Colonic mucosa (tissue), 4 donors: ENCODE results near the gene DET1. TPM values are rescaled to one million over a fixed set of nuclear protein-coding genes. Genes with fewer than 3 reads are reported as not detected.
"Not testable (repeated sequence)": the region's sequence is repeated elsewhere in the genome, so short reads cannot be mapped to it uniquely, and the experiment has no call there.

Experiments used
- DNase-seq: peaks from one replicate; pipeline ENCODE4 v3.0.0-alpha.2; 2020
- H3K27ac ChIP-seq: fragments of 200-600 bp; one replicate; pipeline ENCODE4 v1.8.0; 2021
- H3K27me3 ChIP-seq: fragments of 200-600 bp; one replicate; pipeline ENCODE4 v1.8.0; 2021
- H3K36me3 ChIP-seq: fragments of 200-600 bp; one replicate; pipeline ENCODE4 v1.8.0; 2021
- H3K4me1 ChIP-seq: fragments of 200-600 bp; one replicate; pipeline ENCODE4 v1.8.0; 2021; ENCODE audit warnings: mild to moderate bottlenecking
- H3K4me3 ChIP-seq: fragments of 200-600 bp; one replicate; pipeline ENCODE4 v1.8.0; 2021
- H3K9ac ChIP-seq, 2 donors: one replicate each; pipeline ENCODE4 v1.7.0; 2013; ENCODE audit warnings: control low read depth in 2 of 2, low read depth in 2 of 2, low read length in 2 of 2
- H3K9me3 ChIP-seq: fragments of 200-600 bp; one replicate; pipeline ENCODE4 v1.8.0; 2021
- CTCF ChIP-seq: fragments of 200-600 bp; IDR thresholded peaks from one replicate; pipeline ENCODE4 v1.8.0; 2022; ENCODE audit warnings: antibody characterized with exemption, mild to moderate bottlenecking
- intact Hi-C: fragments of 100-400 bp; cut with DNase I; formaldehyde crosslinking; loops from one replicate; pipeline ENCODE4 v1.14.1; 2022
- total RNA-seq, 2 donors: library from RNA; stranded (reverse); fragmentation: NEBNext Ultra II Directional in 1 of 2; extraction: Animal tissue kit (Norgen Biotek cat#: 25700) in 1 of 2; gene quantifications; one replicate each; pipeline ENCODE4 v1.2.1, GENCODE V29; 2021
- donor health status: healthy.
- donor health status: DM: no; HTN: no; CAD: no.
- donor health status: DM: no; HTN: no; CAD: no.

DET1 gene
- total RNA-seq, 2 donors from 2014 or later = 4.6 to 4.9 TPM

GRCh38 chr15:88529021-88529630 is 17.4 kb downstream of the DET1 start:
- no peak overlapping the region for H3K9ac ChIP-seq
- H3K36me3 ChIP-seq = no peaks in the 10 kb centered on the region
- no peak overlapping the region for H3K4me3 ChIP-seq
- no peaks in the 10 kb centered on the region for H3K9me3 ChIP-seq
- no peak for TF ChIP-seq CTCF
- no peaks in the 10 kb centered on the region for H3K27me3 ChIP-seq
- intact Hi-C loops = no loop called here
- no peaks in the 10 kb centered on the region for H3K4me1 ChIP-seq
- no peak for DNase-seq
- H3K27ac ChIP-seq = no peak overlapping the region

- H3K27ac ChIP-seq = no peak overlapping the region
- H3K4me1 ChIP-seq = no peaks in the 10 kb centered on the region
- no peak for DNase-seq
- H3K9me3 ChIP-seq = no peaks in the 10 kb centered on the region
- intact Hi-C loops = no loop called here
- H3K36me3 ChIP-seq = no peaks in the 10 kb centered on the region
- TF ChIP-seq CTCF = no peak
- H3K27me3 ChIP-seq = no peaks in the 10 kb centered on the region
- no peak overlapping the region for H3K4me3 ChIP-seq
- H3K9ac ChIP-seq = no peak overlapping the region
These were observed 20.1 kb downstream of the DET1 start for GRCh38 chr15:88526247-88526879.

GRCh38 chr15:88525418-88525817 is 21.1 kb downstream of the DET1 start:
- no peaks in the 10 kb centered on the region for H3K9me3 ChIP-seq
- intact Hi-C loops = no loop called here
- no peaks in the 10 kb centered on the region for H3K4me1 ChIP-seq
- no peak for TF ChIP-seq CTCF
- no peak overlapping the region for H3K4me3 ChIP-seq
- no peaks in the 10 kb centered on the region for H3K36me3 ChIP-seq
- no peak overlapping the region for H3K9ac ChIP-seq
- DNase-seq = no peak
- H3K27ac ChIP-seq = no peak overlapping the region
- no peaks in the 10 kb centered on the region for H3K27me3 ChIP-seq

GRCh38 chr15:88524094-88524493 is 22.4 kb downstream of the DET1 start:
- H3K4me3 ChIP-seq, H3K9me3 ChIP-seq, H3K9ac ChIP-seq, H3K27ac ChIP-seq, intact Hi-C loops, H3K4me1 ChIP-seq, DNase-seq, H3K27me3 ChIP-seq, H3K36me3 ChIP-seq: not testable (repeated sequence)

GRCh38 chr15:88518903-88519302 is 27.6 kb downstream of the DET1 start:
- Histone ChIP-seq H3K27me3 (no peaks in the 10 kb centered on the region), H3K27ac (no peak overlapping the region), H3K9me3 (no peaks in the 10 kb centered on the region), H3K4me3 (no peak overlapping the region), H3K4me1 (no peaks in the 10 kb centered on the region), H3K9ac (no peak overlapping the region), H3K36me3 (no peaks in the 10 kb centered on the region)
- intact Hi-C loops = no loop called here
- no peak for TF ChIP-seq CTCF
- DNase-seq = no peak

GRCh38 chr15:88513195-88513594 is 33.3 kb downstream of the DET1 start:
- DNase-seq = no peak
- intact Hi-C loops = no loop called here

More at GRCh38 chr15:88513195-88513594, 33.3 kb downstream of the DET1 start:
- H3K36me3 ChIP-seq = peaks cover 7% of the 10 kb centered on the region
- no peaks in the 10 kb centered on the region for H3K4me1 ChIP-seq
- H3K9ac ChIP-seq = no peak overlapping the region
- H3K9me3 ChIP-seq = no peaks in the 10 kb centered on the region
- no peak overlapping the region for H3K27ac ChIP-seq
- no peak overlapping the region for H3K4me3 ChIP-seq
- TF ChIP-seq CTCF = no peak
- no peaks in the 10 kb centered on the region for H3K27me3 ChIP-seq
